ENCODE measurements around the gene LHX6.

The LHX6 gene

DNA sequence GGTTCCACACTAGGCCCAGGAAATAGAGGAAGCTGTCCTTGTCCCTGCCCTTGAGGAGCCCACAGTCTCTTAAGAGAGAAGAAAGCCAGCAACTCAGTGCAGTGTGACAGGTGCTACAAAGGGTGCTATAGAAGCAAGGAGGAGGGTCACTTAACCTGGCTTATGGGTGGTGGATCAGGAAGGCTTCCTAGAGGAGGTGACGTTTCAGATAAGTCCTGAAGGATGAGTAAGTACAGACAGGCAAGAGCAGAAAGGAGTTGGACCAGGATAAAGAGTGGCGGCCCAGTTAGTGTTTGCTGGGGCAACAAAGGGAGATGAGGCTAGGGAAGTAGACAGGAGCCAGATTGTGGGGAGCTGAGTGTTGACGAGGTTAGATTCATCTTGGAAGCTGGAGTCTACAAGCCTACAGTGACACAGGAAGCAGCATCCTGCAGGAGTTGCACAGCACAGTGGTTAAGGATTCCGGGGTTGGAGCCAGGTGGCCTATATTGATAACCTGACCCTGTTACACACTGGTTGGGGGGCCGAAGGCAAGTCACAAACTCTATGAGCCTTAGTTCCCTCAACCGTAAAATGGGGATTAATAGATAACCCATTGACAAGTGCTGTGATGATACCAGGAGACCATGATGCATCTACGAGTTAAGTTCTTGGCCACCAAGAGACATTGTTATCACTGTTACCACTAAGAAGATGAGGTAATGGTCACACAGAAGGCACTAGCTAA is 5.4 kb upstream of the LHX6 start:
- no peak for DNase-seq

DNA sequence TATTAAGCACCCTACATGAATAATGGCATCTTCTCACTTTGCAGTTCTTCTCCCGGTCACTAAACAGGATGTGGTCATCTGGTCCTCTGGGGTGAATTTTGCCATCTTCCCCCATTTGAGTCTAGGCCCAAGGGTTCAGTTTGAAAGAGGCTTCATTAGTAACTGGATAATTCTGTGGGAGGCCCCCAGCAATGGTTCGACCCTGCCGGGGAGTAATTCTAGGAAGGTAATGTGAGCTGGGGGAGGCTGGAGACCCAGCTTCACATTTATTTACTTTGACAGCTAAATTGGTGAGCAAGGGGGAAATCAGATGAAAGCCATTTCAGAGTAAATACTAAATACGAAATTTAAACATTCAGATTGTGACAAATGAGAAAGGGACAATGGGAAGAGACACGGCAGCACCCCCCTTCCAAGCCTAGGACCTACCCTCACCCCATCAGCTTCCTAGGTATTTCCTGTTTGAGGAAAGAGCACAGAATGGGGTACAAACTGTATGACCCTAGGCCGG is 4.1 kb upstream of the LHX6 start:
- no peak for DNase-seq

DNA sequence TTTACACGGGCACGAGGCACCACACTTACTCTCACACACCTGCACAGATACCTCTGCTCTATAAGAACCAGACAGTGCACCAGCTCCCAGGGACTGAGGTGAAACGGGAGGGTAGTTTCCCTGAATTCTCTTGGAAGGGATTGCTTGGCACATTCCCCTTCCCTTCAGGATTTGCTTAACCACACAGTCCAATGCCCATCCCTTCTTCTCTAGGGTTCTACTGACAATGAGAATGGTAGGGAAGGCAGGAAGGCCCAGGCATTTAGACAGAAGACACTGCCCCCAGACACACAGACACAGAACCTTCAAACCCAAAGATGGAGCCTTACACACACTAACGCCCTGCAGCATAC is 704 bp upstream of the LHX6 start:
- DNase-seq: no peak

DNA sequence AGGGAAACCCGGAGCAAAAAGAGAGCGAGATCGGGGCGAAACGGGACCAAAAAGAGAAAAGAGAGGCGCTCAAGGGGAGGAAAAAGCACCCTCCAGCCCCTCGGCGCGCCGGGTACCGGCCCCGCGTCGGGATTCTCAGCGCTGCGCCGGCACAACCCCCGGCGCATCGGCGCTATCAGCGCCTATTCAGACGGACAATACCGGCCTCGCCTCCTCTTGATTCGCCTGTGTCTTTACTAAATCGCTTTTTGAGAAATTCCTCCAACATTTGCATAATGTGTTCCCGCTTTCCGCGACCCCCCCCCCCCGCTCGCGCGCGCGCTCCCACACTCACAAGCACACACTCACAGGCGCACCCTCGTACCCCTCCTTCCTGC is 578 bp downstream of the LHX6 start:
- peak; percentile 6 for DNase-seq

DNA sequence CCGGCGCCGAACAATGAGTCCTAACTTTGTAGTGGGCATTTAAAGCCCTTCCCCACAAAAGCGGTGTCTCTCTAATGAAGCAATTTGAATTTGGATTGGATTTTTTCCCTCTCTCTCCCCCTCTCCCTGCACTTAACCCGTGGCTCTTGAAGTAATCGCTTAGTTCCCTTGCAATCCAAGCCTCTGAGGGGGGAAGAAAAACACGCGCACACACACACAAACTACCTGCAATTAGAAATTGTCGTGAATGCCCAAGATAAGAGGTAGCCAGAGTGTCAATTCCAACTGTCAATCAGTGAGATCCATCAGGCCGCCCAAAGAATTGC is 1.2 kb downstream of the LHX6 start:
- peak; percentile 4 for DNase-seq

DNA sequence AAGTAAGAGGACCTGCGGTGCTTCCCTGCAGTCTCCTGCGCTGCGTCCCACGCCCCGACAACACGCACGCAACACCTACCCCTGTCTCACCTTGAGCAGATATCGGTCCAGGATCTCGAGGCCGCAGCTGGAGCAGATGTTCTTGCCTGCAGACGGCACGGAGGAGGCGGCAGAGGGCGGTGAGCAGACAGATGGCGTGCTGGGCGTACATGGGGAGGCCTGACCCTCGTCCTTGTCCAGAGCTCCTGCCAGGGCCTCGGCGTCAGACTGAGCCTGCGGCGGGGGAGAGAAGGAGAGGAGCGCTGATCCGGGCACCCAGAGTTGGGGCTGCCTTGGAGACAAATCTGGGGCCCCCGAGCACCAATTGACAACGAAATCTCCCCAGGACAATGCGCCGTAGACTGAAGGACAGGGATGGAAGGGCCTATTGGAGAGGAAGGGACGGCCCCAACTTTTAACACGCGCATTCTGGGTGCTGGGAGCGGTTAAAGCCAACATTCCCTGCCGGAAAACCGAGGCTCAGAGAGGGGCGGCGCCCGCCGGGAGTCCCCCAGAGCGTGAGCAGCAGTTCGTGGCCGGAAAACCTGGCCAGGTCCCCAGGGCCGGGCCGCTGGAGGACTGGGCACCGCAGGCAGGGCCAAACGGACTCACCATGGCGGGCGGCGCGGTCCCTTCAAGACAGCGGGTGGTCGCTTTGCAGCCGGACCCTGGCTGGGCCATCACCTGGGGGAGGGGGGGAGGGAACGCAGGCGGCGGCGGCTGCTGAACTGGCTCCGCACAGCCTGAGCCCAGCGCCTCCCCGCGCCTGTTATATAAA is 1.8 kb downstream of the LHX6 start:
- no peak for DNase-seq

DNA sequence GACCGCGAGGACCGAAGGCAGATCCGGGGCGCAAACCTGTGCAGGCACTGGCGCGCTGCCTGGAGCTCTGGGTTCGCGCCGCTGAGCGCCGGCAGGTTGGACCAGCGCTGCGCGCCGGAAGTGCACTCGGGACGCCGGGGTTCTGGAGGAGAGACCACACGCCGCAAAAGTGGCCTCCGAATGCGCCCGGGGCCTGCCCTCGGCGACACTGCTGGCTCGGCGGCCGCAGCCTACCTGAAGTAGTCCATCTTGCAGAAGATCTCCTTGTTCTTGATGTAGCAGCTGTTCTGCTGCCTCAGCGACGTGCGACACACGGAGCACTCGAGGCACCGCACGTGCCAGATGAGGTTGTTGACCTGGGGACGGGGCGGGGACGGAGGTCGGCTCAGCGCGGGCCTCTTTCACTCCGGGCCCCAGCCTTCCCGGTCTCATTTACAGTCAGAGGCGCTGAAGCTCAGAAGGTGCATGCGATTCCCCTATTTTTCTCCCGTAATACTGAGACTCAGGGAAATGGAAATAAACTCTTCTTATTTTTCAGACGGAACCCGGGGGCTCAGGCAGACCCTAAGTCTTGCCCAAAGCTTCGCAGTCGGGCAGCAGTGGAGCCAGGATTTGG is 2.5 kb downstream of the LHX6 start:
- DNase-seq: no peak

DNA sequence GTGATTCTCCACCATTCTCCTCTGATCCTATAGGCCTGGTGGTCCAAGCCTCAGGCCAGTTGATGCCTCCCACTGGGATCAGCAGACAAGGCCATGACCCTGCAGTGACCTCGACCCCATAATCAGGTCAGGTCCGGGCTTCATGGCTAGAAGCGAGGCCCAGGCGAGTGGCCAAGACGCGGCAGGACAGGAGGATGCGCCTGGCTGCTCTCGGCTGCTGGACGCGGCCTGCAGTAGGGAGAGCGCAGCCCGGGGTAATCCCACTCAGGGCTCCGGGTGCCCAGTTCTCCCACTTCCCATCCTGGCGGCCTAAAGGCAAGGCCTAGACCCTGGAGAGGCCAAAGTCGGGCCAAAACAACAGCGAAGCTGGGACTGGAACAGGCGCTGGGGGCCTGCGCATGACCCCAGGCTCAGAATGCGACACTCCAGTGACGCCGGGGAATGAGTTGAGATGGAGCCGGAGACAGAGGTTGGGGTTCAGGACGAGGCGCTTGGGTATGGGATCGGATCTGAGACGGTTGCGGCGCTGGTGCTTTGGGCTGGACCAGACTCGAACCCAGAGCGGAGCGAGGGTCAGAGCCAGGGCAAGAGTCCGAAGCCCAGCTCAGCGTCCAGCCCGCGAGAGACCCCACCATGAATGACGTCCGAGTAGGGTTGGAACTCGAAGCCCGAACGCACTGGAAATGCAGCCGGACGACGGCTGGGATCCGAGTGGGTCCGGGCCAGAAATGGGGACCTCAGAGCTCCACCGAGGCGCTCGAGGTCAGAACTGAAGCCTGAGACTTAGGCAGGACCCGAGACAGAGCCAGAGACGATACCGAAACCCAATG is 3.2 kb downstream of the LHX6 start:
- DNase-seq: no peak

DNA sequence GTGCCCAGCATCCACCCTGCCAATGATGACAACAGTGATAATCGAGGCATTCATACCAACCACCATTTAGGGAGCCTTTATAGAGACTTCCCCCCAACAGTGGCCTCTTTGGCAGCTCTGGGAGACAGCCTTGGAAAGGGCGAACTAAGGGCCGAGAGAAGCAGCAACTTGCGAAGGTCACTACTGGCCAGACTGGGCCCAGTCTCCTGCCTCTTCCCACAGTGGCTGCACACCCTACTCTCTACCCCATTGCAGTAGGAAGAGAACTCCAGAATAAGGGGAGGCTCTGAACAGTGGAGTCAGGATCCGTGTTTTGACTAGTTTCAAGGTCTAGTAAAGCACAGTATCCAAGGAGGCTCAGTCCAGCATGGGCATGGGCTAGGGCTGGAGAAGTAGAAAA is 5.3 kb downstream of the LHX6 start:
- DNase-seq: no peak

DNA sequence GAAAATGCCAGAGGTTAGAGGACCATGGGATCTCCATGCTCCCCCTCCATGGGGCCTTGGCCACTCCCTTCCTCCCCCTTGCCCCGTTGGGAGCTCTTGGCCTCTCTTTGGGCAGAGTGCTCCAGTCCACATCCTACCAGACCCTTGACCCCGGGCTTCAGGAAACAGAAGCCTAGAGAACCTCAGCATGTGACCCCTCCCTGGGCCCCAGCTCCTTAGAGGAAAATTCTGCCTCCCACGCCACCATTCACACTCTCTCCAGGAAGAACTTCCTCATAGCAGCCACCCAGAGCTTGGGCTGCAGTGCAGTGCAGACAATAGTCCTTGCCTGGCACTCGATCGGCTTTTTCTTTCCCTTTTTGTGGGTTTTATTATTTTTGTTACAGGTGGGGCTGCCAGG is 6.0 kb downstream of the LHX6 start:
- no peak for DNase-seq

DNA sequence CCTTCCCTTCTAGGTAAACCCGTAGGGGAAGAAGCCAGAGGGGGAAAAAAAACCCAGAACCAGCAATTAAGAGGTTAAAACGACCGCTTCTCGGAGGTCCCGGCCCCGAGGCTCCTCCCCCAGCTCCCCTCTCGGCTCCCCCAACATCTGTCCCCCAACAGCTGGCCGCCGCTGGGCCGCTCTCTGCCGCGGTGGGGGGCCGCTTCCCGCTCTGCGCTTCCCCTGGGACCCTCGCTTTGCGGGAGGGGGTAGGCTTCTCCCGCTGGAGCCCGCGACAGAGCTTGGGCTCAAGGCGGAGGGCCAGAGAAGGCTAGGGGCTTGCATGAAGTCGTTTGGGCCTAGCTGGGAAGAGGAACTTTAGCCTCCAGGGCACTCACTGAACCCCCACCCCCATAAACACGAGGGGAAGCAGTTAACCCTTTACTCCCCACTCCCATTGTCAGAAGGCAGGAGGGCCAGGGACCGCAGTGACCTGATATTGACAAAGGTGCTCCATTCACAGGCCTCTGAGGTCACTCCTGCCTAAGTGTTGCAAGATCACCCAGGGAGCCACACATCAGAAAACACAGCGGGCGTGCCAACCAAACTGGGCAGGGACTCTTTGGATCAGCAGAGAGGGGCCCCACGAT is 7.5 kb downstream of the LHX6 start:
- DNase-seq: no peak

DNA sequence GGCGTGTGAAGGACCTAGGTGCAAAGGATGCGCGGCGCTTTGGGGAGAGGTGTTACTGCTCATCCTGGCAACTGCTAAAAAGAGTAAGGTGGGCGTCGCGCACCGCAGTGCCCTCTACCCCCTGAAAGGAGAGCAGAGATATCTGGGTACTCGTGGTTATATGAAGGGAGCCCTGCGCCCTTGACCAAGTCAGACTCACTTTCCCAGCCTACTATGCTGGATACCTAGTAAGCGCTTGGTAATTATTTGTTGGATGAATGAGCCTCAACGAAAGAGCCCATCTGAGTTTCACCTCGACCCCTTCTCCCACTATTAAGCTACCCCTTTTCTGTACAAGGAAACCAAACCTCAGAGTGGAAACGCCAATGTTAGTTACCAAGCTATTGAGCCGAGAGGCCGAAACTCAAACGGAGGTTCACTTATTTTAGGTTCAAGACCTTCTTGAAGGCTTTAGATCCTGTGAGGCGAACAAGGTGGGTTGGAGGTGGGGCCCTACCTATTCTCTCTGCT is 8.0 kb downstream of the LHX6 start:
- no peak for DNase-seq

DNA sequence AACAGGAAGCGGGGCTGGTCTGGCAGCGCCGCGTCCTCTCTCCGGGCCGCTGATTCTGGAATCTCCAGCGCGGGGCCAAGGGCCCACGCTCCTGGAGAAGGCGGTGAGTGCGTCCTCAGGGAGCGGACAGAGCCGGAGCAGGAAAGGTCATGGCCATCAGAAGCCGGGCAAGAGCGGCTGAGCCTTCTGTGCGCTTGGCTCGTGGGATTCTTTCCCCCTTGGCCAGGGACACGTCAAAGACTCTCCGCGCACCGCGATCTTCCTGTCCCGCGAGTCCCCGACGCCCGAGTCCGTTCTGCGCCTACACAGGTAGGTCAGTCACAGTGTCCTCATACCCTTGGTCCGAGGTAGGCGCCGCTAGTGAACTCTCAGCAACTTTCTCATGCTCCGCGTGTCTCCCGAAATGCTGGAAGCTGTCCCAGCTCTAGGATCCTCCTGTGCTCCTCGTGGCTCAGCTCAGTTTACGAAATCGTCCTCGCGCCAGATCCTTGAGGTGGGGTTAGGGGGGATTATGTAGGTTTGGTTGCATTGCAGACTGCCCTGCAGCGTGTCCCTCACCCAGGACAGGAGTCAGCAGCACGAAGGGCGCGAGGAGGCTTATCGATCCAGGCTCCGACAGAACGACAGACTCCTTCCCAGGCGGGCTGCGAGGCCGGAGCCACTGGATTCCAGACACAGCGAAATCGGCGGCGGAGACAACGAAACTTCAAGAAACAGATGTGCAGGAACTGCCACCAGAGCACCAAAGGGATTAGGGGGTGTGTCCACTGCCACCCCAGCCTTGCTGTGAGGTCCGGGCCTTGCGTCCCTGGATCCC is 8.7 kb downstream of the LHX6 start:
- no peak for DNase-seq

DNA sequence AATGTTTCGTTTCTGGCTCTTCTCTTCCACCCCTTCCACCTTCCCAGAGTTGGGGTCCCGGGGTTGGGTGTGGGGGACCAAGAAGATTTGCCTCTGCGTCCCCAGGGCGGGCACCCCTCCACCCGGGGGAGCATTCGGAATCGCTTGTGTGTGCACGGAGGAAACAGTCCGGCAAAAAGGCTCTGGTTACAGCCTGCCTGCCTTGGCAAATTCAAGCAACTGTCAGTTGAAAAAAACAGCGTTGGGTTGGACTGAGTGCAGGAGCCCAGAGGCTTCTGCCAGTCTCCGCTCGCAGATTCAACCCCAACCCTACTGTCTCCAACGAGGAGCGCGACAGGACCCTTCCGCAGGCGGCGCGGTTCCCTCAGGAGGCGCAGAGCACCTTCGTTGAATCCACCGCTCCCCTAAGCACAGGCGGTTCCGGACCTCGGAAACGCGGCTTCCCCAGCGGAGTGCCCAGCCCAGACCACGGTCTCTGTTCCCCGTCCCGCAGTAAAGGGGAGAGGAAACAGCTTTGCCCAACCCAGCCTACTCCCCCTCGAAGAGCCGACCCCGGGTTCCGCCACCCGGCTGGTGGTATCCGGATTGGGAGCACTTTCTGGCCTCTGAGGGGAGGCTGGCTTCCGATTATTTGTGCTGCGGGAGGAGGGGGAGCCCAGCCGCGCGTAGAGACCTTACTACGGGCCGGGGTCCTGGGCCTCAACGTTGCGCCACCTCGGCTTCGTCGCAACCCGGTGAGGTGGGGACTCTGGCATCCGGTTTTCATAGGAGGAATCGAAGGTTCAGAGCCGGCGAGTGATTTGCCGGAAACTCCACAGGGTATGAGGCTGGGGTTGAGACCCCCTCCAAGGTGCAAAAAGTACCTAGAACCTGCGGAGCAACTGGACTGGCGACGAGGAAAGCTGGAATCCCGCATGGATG is 9.6 kb downstream of the LHX6 start:
- DNase-seq: no peak

DNA sequence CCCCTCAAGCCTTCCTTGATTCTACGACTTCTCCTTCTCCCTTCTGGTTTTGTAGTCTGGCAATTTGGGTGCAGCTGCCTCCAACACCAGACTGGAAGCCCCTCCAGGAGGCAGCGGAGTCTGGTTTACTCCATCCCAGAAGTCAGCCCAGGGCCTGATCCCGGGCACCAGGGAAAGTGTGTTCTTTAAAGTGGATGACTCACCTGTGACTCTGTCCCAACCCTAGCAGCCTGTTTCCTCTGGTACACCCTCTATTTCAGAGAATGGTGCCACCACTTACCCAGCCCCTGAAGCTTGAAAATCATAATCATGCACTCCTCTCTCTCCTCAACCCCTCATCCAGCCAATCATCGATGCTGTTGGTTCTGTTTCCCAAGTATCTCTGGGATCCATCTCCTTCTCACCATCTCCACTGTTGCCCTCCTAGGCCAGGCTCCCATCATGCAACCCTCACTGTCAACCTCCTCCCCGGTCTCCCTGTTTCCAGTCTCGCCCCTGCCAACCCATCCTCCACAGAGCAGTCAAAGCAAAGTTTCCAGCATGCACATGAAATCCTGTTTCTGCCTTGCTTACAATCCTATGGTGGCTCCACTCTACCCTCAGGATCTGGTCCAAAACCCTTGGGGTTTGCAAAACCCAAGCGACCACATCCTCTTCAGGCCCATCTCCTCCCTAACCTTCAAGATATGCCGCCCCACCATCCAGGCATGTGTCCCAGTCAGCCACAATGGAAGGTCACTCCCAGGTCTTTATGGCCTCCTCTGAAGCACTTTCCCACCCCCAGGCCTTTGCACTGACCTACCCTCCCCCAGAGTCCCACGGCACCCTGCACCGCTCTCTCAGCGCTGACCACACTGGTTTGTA is 10.5 kb downstream of the LHX6 start:
- DNase-seq: no peak

DNA sequence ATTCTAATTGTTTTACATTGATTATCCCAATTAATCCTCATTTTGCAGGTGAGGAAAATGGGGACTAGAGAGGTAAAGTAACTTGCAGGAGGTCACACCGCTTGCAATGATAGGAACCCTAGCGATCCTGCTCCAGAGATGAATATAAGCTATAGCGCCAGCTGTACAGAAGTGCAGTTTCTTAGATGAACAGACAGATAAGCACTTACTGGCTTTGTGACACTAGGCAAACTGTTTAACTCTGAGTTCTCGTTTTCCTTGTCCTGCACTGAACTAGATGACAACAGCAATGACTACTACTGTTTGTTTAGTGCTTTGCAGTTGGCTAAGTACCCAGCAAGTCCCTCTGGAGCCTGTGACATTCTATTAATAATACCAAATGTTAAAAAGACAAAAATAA is 11.1 kb downstream of the LHX6 start:
- no peak for DNase-seq

DNA sequence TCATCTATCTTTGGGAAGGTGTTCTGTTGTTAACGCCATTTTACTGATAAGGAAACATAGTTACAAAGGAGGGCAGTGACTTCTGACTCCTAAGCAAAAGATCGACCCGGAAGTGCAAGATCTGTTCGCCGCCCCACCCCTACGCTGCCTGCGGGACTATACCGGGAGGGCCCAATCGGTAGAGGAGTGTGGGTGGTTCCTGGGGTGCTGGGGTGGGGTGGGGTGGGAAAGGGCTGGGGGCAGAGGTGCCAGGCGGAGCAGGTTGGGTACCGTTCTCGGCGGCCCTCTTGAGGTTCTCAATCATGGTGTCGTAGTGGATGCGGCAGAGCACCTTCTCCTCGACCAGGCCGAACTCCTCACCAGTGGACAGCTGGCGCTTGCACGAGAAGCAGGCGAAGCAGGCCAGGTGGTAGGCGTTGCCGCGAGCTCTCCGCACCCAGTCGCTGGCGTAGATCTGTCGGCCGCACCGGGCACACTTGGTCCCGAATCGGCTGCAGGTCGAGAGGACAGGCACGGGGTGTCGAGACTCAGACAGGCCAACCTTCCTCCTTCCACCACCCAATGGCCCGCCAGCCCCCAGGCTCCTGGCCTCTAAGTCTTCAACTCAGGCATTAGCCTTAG is 11.8 kb downstream of the LHX6 start:
- DNase-seq: no peak

DNA sequence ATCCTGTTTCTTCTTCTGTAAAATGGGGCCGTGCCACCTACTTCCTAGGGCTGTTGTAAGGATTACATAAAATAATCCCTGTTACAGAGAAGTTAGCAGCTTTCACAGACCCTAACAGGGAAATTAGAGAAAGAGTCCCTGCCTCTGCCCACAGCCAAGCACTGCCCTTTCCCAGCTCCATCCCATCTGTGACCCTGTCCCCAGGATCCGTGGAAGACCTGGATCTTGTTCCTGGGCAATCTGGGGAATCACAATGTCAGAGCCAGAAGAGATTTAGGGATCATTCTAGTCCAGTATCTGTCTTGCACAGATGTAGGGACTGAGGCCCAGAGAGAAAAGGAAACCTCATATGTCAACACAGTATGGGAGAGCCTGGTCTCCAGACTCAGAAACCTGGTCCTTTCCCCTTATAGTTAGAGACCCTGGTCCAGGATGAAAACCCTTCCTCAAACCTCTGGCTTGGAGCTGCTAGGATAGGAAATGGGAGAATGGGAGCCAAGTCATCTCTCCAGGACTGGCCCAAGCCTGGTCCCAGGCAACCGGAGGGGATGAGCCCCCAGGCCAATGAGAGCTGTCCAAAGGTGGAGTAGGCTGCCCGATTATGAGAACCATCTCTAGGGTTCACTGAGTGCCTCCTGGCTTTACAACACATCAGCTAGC is 12.5 kb downstream of the LHX6 start:
- DNase-seq: no peak

DNA sequence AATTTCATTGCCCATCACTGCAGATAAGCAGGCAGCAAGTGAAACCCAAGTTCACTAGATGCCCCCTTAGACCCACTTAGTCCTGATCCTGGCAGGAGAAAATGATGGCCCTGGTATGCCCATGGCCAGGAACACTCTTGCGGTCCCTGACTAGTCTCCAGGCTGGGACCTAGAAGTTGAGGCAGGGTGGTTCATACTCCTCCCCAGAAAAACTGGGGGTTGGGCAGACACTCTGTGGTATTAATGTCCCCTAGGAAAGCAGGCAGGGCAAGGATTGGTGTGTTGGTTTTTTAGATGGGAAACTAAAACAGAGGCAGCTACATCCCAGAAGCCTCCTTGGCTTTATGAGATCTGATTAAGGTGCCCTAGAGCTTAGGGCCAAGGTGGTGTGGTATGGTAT is 13.1 kb downstream of the LHX6 start:
- no peak for DNase-seq

Data from NCI-H1092 treated with DMSO at 0.1 percent for 48 hours (cell line).